ENCODE data around the gene MT1HL1. TPM values are rescaled to one million over a fixed set of nuclear protein-coding genes. Genes with fewer than 3 reads are reported as not detected.

MT1HL1 gene
- total and polyA plus RNA-seq, 2 of the 4 experiments (the other 2 are of a cell fraction) = not detected

DNA sequence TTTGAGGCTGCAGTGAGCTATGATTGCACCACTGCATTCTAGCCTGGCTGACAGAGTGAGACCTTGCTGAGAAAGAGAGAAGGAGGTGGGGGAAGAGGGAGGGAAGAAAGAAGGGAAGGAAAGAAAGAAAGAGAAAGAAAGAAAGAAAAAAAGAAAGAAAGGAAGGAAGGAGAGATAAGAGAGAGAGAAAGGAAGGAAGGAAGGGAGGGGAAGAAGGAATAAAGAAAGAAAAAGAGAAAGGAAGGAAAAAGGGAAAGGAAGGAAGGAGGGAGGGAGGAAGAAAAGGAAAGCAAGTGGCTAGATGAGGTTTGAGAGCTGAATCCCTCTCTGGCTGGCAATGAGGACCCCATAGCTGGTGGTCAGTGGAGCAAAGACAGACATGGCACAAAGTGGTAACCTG is 20.4 kb downstream of the MT1HL1 start:
- in situ Hi-C loops (cut with MboI; ENCODE audit: low sequenced_read_pairs) = no loop called here
- no peaks in the 10 kb centered on the region for H3K27me3 ChIP-seq (ENCODE audit: control insufficient read depth, insufficient read depth, low read length)
- CTCF ChIA-PET = no interaction called here

More for the DNA sequence above, 20.4 kb downstream of the MT1HL1 start:
- H2BK5ac ChIP-seq (ENCODE audit: low read depth, low read length, poor library complexity, severe bottlenecking) = no peak overlapping the region
- H3K18ac ChIP-seq (ENCODE audit: low read depth, low read length) = no peak overlapping the region
- no peaks in the 10 kb centered on the region for H3K9me1 ChIP-seq (ENCODE audit: insufficient read depth, low read length)
- no peak overlapping the region for H3K4me3 ChIP-seq (ENCODE audit: insufficient read depth, low read depth, low read length)
- no peaks in the 10 kb centered on the region for H4K20me1 ChIP-seq (ENCODE audit: insufficient read depth, low read length)
- no peak overlapping the region for H2BK20ac ChIP-seq (ENCODE audit: low read depth, low read length)
- no peak overlapping the region for H2BK120ac ChIP-seq (ENCODE audit: low read depth, low read length)
- no peak overlapping the region for H4K91ac ChIP-seq (ENCODE audit: insufficient read depth, low read depth, low read length)
- no peak overlapping the region for H2AFZ ChIP-seq (replicated peaks; ENCODE audit: low read length, poor library complexity)
- no peak overlapping the region for H3K23ac ChIP-seq (ENCODE audit: low read depth, low read length)
- no peak overlapping the region for H3K4ac ChIP-seq (ENCODE audit: low read depth, low read length)
- no peak overlapping the region for H4K8ac ChIP-seq (ENCODE audit: low read depth in 2 of 2, low read length in 2 of 2)
- H3K79me1 ChIP-seq (ENCODE audit: low read depth in 1 of 2, low read length in 2 of 2) = no peaks in the 10 kb centered on the region
- H2AK9ac ChIP-seq (replicated peaks; ENCODE audit: low read depth, low read length, poor library complexity) = no peak overlapping the region
- no peaks in the 10 kb centered on the region for H3K36me3 ChIP-seq (ENCODE audit: control insufficient read depth, insufficient read depth, low read length)
- H3K9me3 ChIP-seq (ENCODE audit: control insufficient read depth, insufficient read depth, low read length) = peaks cover 24% of the 10 kb centered on the region
- H2BK15ac ChIP-seq (ENCODE audit: low read depth, low read length) = no peak overlapping the region
- dilution Hi-C loops (cut with HindIII; ENCODE audit: low sequenced_read_pairs, unreplicated experiment) (no loop called here), intact Hi-C loops (cut with micrococcal nuclease) (no loop called here)
- H3K14ac ChIP-seq (replicated peaks; ENCODE audit: low read depth, low read length) = no peak overlapping the region
- H4K5ac ChIP-seq (ENCODE audit: low read depth, low read length) = no peak overlapping the region
- TF ChIP-seq RAD21 (IDR thresholded peaks at IDR 0.05; ENCODE audit: low read length) (no peak), CEBPB (IDR thresholded peaks at IDR 0.05; ENCODE audit: low read depth, low read length) (no peak), RCOR1 (IDR thresholded peaks at IDR 0.05; ENCODE audit: insufficient replicate concordance, low read length) (no peak), SMC3 (IDR thresholded peaks at IDR 0.05; ENCODE audit: low read depth, low read length) (no peak), FOS (IDR thresholded peaks at IDR 0.05; ENCODE audit: low read depth, low read length) (no peak)
- TF ChIP-seq, protein P1, sequence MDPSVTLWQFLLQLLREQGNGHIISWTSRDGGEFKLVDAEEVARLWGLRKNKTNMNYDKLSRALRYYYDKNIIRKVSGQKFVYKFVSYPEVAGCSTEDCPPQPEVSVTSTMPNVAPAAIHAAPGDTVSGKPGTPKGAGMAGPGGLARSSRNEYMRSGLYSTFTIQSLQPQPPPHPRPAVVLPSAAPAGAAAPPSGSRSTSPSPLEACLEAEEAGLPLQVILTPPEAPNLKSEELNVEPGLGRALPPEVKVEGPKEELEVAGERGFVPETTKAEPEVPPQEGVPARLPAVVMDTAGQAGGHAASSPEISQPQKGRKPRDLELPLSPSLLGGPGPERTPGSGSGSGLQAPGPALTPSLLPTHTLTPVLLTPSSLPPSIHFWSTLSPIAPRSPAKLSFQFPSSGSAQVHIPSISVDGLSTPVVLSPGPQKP (IDR thresholded peaks at IDR 0.05; ENCODE audit: borderline replicate concordance, low read depth, low read length) = no peak
- TF ChIP-seq, protein P2, sequence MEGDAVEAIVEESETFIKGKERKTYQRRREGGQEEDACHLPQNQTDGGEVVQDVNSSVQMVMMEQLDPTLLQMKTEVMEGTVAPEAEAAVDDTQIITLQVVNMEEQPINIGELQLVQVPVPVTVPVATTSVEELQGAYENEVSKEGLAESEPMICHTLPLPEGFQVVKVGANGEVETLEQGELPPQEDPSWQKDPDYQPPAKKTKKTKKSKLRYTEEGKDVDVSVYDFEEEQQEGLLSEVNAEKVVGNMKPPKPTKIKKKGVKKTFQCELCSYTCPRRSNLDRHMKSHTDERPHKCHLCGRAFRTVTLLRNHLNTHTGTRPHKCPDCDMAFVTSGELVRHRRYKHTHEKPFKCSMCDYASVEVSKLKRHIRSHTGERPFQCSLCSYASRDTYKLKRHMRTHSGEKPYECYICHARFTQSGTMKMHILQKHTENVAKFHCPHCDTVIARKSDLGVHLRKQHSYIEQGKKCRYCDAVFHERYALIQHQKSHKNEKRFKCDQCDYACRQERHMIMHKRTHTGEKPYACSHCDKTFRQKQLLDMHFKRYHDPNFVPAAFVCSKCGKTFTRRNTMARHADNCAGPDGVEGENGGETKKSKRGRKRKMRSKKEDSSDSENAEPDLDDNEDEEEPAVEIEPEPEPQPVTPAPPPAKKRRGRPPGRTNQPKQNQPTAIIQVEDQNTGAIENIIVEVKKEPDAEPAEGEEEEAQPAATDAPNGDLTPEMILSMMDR (conservative IDR thresholded peaks at IDR 0.05; ENCODE audit: low read depth, low read length) = no peak
- POLR2A ChIA-PET (ENCODE audit: unreplicated experiment) = no interaction called here
- BruUV-seq (replicated peaks) = no TSS peak
- no peak overlapping the region for H3K4me2 ChIP-seq (ENCODE audit: low read depth, low read length)
- H3K27ac ChIP-seq (ENCODE audit: insufficient read depth, low read length) = no peak overlapping the region
- H3K56ac ChIP-seq (ENCODE audit: extremely low read depth, insufficient read depth, low read length) = no peak overlapping the region
- ATAC-seq (ENCODE audit: low read depth) (no peak), DNase-seq (no peak)
- H2AK5ac ChIP-seq (ENCODE audit: low read depth, low read length) = no peak overlapping the region
- H3K9ac ChIP-seq (ENCODE audit: low read depth, low read length) = no peak overlapping the region
- H3K4me1 ChIP-seq (ENCODE audit: control insufficient read depth, insufficient read depth, low read length) = no peaks in the 10 kb centered on the region

Data from IMR-90 (cell line).